Measurements from ENCODE around the gene EFNA1. TPM values are rescaled to one million over a fixed set of nuclear protein-coding genes. Genes with fewer than 3 reads are reported as not detected.

The EFNA1 gene
- total and polyA plus RNA-seq, 5 donors from 2014 or later: 0.30 to 6.8 (median 3.1) TPM

GRCh38 chr1:155183775-155184221 is 56.1 kb downstream of the EFNA1 start:
- peaks cover 5% of the 10 kb centered on the region for H3K36me3 ChIP-seq (ENCODE audit: control insufficient read depth, insufficient read depth, low read length)
- no peak overlapping the region for H3K4me3 ChIP-seq (ENCODE audit: low read depth, low read length)
- no peak for DNase-seq
- H3K4me1 ChIP-seq (ENCODE audit: control insufficient read depth, insufficient read depth, low read length, poor library complexity, severe bottlenecking): no peaks in the 10 kb centered on the region
- no peaks in the 10 kb centered on the region for H3K27me3 ChIP-seq (ENCODE audit: control insufficient read depth, insufficient read depth, low read length)
- Mint-ChIP-seq H3K27me3 (no peaks in the 10 kb centered on the region), H3K4me3 (no peak overlapping the region), H3K36me3 (peaks cover 13% of the 10 kb centered on the region), H3K9me3 (no peaks in the 10 kb centered on the region), H3K27ac (peak overlapping the region in 1 of 3 donors; percentile 6), H3K4me1 (peaks cover 0 to 8% (median 5%) of the 10 kb centered on the region in 4 donors)
- no peaks in the 10 kb centered on the region for H3K9me3 ChIP-seq (ENCODE audit: control insufficient read depth in 2 of 2, low read length in 2 of 2)
- ATAC-seq (ENCODE audit: low read depth in 2 of 2): no peak
- no peak overlapping the region for H3K27ac ChIP-seq (ENCODE audit: insufficient read depth, low read length, poor library complexity, severe bottlenecking)

DNA sequence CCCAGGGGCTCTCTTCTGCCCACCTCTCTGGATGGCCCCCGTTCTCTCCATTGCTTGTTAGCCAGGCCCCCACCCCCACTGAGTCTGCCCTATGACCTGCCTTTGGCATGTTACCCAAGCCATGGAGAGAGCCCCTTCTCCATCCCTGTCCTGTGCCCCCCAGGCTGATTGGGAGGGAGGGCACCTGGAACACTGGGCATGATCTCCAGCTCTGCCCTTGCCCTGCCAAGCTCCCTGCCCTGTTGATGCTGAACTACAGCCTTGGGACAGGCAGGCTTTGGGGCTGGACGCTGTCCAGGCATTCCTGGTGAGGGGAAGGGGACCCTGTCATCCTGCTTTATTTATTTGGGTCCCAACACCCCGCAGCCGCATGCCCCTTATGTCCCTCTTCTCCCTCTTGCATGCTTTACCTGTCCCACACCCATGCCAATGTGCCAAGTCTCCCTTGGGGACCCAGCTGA is 56.7 kb downstream of the EFNA1 start:
- Mint-ChIP-seq H3K36me3 (peaks cover 10% of the 10 kb centered on the region), H3K4me3 (peak overlapping the region in 1 of 4 donors; percentile 52), H3K27me3 (no peaks in the 10 kb centered on the region), H3K9me3 (no peaks in the 10 kb centered on the region), H3K4me1 (peaks cover 0 to 8% (median 5%) of the 10 kb centered on the region in 4 donors), H3K27ac (no peak overlapping the region)
- DNase-seq: no peak
- Histone ChIP-seq H3K9me3 (ENCODE audit: control insufficient read depth in 2 of 2, low read length in 2 of 2) (no peaks in the 10 kb centered on the region), H3K4me1 (ENCODE audit: control insufficient read depth, insufficient read depth, low read length, poor library complexity, severe bottlenecking) (no peaks in the 10 kb centered on the region), H3K4me3 (ENCODE audit: low read depth, low read length) (no peak overlapping the region), H3K27ac (ENCODE audit: insufficient read depth, low read length, poor library complexity, severe bottlenecking) (no peak overlapping the region), H3K27me3 (ENCODE audit: control insufficient read depth, insufficient read depth, low read length) (no peaks in the 10 kb centered on the region), H3K36me3 (ENCODE audit: control insufficient read depth, insufficient read depth, low read length) (peaks cover 4% of the 10 kb centered on the region)
- no peak for ATAC-seq (ENCODE audit: low read depth in 2 of 2)

Other genes with a start within 250 kb of the EFNA1 start
- 19.1 TPM for gene PMVK, start 191.2 kb upstream of the EFNA1 start, total RNA-seq
- 10 to 100 TPM; 49.3 to 76.9 (median 65.5) TPM for gene PMVK, start 191.2 kb upstream of the EFNA1 start, polyA plus RNA-seq
- gene PBXIP1, start 171.8 kb upstream of the EFNA1 start, total RNA-seq: 774 TPM
- 100 to 1,000 TPM; 349 to 464 (median 399) TPM for gene PBXIP1, start 171.8 kb upstream of the EFNA1 start, polyA plus RNA-seq
- 41.9 TPM for gene PYGO2, start 166.1 kb upstream of the EFNA1 start, total RNA-seq
- 10 to 100 TPM; 30.2 to 47.3 (median 46.9) TPM for gene PYGO2, start 166.1 kb upstream of the EFNA1 start, polyA plus RNA-seq
- 71.3 TPM for gene SHC1, start 157.1 kb upstream of the EFNA1 start, total RNA-seq
- gene SHC1, start 157.1 kb upstream of the EFNA1 start, polyA plus RNA-seq: 10 to 100 TPM; 27.0 to 40.3 (median 30.3) TPM
- 8.5 TPM for gene CKS1B, start 153.2 kb upstream of the EFNA1 start, total RNA-seq
- gene CKS1B, start 153.2 kb upstream of the EFNA1 start, polyA plus RNA-seq: 10 to 100 TPM; 51.3 to 60.0 (median 56.4) TPM
- 39.1 TPM for gene FLAD1, start 144.5 kb upstream of the EFNA1 start, total RNA-seq
- 10 to 100 TPM; 41.0 to 60.3 (median 44.0) TPM for gene FLAD1, start 144.5 kb upstream of the EFNA1 start, polyA plus RNA-seq
- not detected for gene LENEP, start 134.3 kb upstream of the EFNA1 start, total RNA-seq
- gene LENEP, start 134.3 kb upstream of the EFNA1 start, polyA plus RNA-seq: not detected
- gene ZBTB7B, start 125.1 kb upstream of the EFNA1 start, total RNA-seq: 68.0 TPM
- gene ZBTB7B, start 125.1 kb upstream of the EFNA1 start, polyA plus RNA-seq: 1 to 10 TPM; 3.7 to 6.5 (median 5.3) TPM
- 1.4 TPM for gene DCST2, start 94.1 kb upstream of the EFNA1 start, total RNA-seq
- not detected for gene DCST2, start 94.1 kb upstream of the EFNA1 start, polyA plus RNA-seq
- gene DCST1, start 94.1 kb upstream of the EFNA1 start, total RNA-seq: 0.32 TPM
- not detected for gene DCST1, start 94.1 kb upstream of the EFNA1 start, polyA plus RNA-seq
- gene ADAM15, start 76.6 kb upstream of the EFNA1 start, total RNA-seq: 31.5 TPM
- 10 to 100 TPM in 3 of 4 donors, 1 to 10 TPM in 1; 9.8 to 24.7 (median 17.2) TPM for gene ADAM15, start 76.6 kb upstream of the EFNA1 start, polyA plus RNA-seq
- 6.1 TPM for gene EFNA4, start 64.1 kb upstream of the EFNA1 start, total RNA-seq
- gene EFNA4, start 64.1 kb upstream of the EFNA1 start, polyA plus RNA-seq: 1 to 10 TPM; 2.5 to 5.9 (median 4.2) TPM
- gene EFNA3, start 49.0 kb upstream of the EFNA1 start, total RNA-seq: 0.52 TPM
- 1 to 10 TPM in 1 of 4 donors, under 1 TPM in 3; 0.42 to 1.2 (median 0.69) TPM for gene EFNA3, start 49.0 kb upstream of the EFNA1 start, polyA plus RNA-seq
- 24.1 TPM for gene SLC50A1, start 8.0 kb downstream of the EFNA1 start, total RNA-seq
- 10 to 100 TPM; 45.1 to 59.3 (median 46.0) TPM for gene SLC50A1, start 8.0 kb downstream of the EFNA1 start, polyA plus RNA-seq
- 28.1 TPM for gene DPM3, start 12.7 kb downstream of the EFNA1 start, total RNA-seq
- 100 to 1,000 TPM in 3 of 4 donors, 10 to 100 TPM in 1; 98.3 to 116 (median 101) TPM for gene DPM3, start 12.7 kb downstream of the EFNA1 start, polyA plus RNA-seq
- 122 TPM for gene KRTCAP2, start 45.4 kb downstream of the EFNA1 start, total RNA-seq
- 100 to 1,000 TPM; 468 to 537 (median 507) TPM for gene KRTCAP2, start 45.4 kb downstream of the EFNA1 start, polyA plus RNA-seq
- gene TRIM46, start 46.0 kb downstream of the EFNA1 start, total RNA-seq: 6.1 TPM
- gene TRIM46, start 46.0 kb downstream of the EFNA1 start, polyA plus RNA-seq: 1 to 10 TPM in 2 of 4 donors, under 1 TPM in 2; 0.44 to 1.6 (median 0.78) TPM
- 18.4 TPM for gene THBS3, start 80.0 kb downstream of the EFNA1 start, total RNA-seq
- 1 to 10 TPM; 2.7 to 4.1 (median 3.7) TPM for gene THBS3, start 80.0 kb downstream of the EFNA1 start, polyA plus RNA-seq
- gene MTX1, start 80.8 kb downstream of the EFNA1 start, total RNA-seq: 18.4 TPM
- gene MTX1, start 80.8 kb downstream of the EFNA1 start, polyA plus RNA-seq: 10 to 100 TPM; 44.3 to 52.2 (median 49.0) TPM
- gene ENTREP3, start 127.6 kb downstream of the EFNA1 start, total RNA-seq: 7.8 TPM
- gene ENTREP3, start 127.6 kb downstream of the EFNA1 start, polyA plus RNA-seq: under 1 TPM; 0.57 to 0.97 (median 0.72) TPM
- gene SCAMP3, start 134.5 kb downstream of the EFNA1 start, total RNA-seq: 57.3 TPM
- gene SCAMP3, start 134.5 kb downstream of the EFNA1 start, polyA plus RNA-seq: 100 to 1,000 TPM; 110 to 150 (median 141) TPM
- 76.6 TPM for gene CLK2, start 145.6 kb downstream of the EFNA1 start, total RNA-seq
- gene CLK2, start 145.6 kb downstream of the EFNA1 start, polyA plus RNA-seq: 10 to 100 TPM; 11.4 to 17.4 (median 15.5) TPM
- 1.5 TPM for gene HCN3, start 149.6 kb downstream of the EFNA1 start, total RNA-seq
- under 1 TPM in 3 of 4 donors, not detected in 1; 0.07 to 0.15 (median 0.11) TPM for gene HCN3, start 149.6 kb downstream of the EFNA1 start, polyA plus RNA-seq
- gene PKLR, start 173.6 kb downstream of the EFNA1 start, total RNA-seq: not detected
- not detected for gene PKLR, start 173.6 kb downstream of the EFNA1 start, polyA plus RNA-seq
- gene FDPS, start 181.0 kb downstream of the EFNA1 start, total RNA-seq: 67.9 TPM
- gene FDPS, start 181.0 kb downstream of the EFNA1 start, polyA plus RNA-seq: 100 to 1,000 TPM; 114 to 159 (median 123) TPM
- gene RUSC1, start 193.0 kb downstream of the EFNA1 start, total RNA-seq: 12.4 TPM
- gene RUSC1, start 193.0 kb downstream of the EFNA1 start, polyA plus RNA-seq: 10 to 100 TPM in 1 of 4 donors, 1 to 10 TPM in 3; 7.1 to 10.0 (median 8.8) TPM